H54 (cell line): ENCODE results near the gene CCDC187.

Experiments
- DNase-seq: peaks from one replicate; pipeline ENCODE4 v3.0.0; 2011; ENCODE audit warnings: low spot score, mixed read lengths; ENCODE audit not compliant: insufficient read length
- FAIRE-seq: peaks from 3 replicates; lab custom pipeline; 2011; peaks lifted over from hg19 to GRCh38; lab: Jason Lieb, UNC
- POLR2A ChIP-seq: IDR thresholded peaks from 2 replicates; pipeline ENCODE4 v1.6.1; 2011; ENCODE audit warnings: low read depth, mild to moderate bottlenecking, low read length

The CCDC187 gene

GRCh38 chr9:136308702-136309053 is 4.8 kb upstream of the CCDC187 start:
- FAIRE-seq = no peak

GRCh38 chr9:136308006-136308701 is 4.3 kb upstream of the CCDC187 start:
- no peak for TF ChIP-seq POLR2A
- FAIRE-seq = no peak

More at GRCh38 chr9:136308702-136309053, 4.8 kb upstream of the CCDC187 start:
- no peak for TF ChIP-seq POLR2A
- no peak for DNase-seq

GRCh38 chr9:136307215-136307750 is 3.4 kb upstream of the CCDC187 start:
- DNase-seq (no peak), FAIRE-seq (no peak)
- TF ChIP-seq POLR2A = no peak

More at GRCh38 chr9:136308006-136308701, 4.3 kb upstream of the CCDC187 start:
- DNase-seq = no peak

- TF ChIP-seq POLR2A = no peak
- DNase-seq (no peak), FAIRE-seq (no peak)
Observed at GRCh38 chr9:136306211-136307208, 2.6 kb upstream of the CCDC187 start.

DNA sequence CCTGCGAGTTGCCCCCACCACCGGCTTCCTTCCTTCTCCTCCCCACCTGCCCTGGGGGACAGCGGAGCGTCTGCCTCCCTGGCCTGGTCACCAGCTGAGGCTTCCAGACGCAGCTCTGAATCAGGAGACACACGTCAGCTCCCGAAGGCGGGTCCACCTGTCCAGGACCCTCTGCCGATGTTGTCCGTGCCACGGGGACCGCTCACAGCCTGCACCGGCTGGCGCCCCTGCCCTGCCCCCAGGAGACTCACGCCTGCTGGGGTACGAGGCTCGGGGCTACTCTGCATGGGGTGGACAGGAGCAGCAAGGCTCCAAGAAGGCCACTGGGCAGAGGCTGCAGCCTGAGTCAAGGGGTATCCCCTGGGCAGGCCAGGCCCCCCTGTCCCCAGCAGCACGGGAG is 1.9 kb upstream of the CCDC187 start:
- TF ChIP-seq POLR2A = no peak
- DNase-seq (no peak), FAIRE-seq (no peak)

DNA sequence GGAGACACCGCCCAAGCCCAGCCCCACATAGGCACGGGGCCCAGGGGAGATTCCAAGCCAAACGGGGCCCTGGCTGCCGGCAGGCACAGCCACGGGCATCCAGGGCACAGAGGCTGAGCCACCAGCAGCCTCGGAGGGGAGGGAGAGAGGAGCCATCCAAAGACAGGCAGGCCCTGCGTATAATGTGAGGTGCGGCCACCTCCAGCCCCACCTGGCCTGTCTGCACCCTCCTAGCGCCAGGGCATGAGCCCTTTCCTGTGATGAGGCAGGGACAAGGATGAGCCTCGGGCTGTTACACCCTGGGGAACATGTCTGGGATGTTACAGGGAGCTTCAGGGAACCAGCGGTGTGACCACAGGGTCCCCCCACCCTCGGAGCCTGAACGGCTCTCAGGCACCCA is 1.1 kb upstream of the CCDC187 start:
- no peak for FAIRE-seq
- no peak for TF ChIP-seq POLR2A

DNA sequence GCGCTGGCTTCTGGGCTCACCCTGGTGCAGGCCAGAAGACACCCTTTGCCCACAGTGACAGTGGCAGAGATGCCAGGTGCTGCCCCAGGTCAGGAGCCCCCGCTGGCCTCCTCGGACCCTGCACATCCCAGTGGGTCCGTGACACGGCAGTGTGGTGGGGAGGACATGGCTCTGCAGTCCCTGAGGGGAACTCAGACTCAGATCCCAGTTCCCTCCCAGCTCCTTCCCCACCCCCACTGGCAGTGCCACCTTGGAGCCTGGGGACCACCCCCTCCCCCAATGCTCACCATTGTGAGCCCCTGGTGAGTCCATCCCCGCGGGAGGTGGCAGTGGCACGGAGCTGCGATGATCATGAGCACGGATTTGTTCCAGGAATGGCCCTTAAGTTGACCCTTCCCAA is 562 bp upstream of the CCDC187 start:
- TF ChIP-seq POLR2A = no peak
- FAIRE-seq = no peak
- DNase-seq = no peak

More for the DNA sequence above, 1.1 kb upstream of the CCDC187 start:
- DNase-seq = no peak

DNA sequence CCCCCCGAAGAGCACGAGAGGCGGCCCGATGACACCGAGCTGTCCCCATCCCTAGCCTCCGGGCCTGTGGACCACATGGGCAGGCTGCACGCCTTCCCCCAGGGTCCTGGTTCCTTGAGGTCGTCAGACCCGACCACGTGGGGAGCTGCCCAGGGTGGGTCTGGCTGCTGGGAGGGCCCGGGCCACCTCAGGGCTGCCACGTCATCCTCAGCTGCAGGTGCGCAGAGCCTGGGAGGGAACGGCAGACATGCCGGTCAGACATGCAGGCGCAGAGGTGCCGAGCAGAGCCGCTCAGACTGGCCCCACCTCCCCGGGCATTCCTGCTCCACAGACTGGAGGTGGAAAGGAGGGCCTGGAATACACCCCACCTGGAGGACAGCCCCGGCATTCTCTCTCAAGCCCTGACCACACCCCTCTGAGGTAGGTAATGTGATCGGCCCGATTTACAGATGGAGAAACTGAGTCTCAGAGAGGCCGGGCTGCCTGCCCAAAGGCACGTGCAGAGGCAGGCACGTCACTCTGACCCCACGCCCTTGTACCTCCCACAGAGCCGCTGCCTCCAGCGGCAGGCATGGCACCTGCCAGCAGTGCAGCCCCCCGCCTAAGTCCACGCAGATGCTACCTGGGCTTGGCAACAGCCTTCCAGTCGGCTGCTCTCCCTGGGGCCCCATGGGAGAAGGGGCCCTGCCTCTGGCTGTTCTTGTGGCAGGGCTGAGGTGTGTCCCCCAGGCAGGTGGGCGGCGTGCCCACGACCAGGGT is 649 bp downstream of the CCDC187 start:
- FAIRE-seq (no peak), DNase-seq (no peak)
- TF ChIP-seq POLR2A = no peak

- FAIRE-seq = no peak
- no peak for TF ChIP-seq POLR2A
- DNase-seq = no peak
Observed at GRCh38 chr9:136302527-136302926, 1.4 kb downstream of the CCDC187 start.

DNA sequence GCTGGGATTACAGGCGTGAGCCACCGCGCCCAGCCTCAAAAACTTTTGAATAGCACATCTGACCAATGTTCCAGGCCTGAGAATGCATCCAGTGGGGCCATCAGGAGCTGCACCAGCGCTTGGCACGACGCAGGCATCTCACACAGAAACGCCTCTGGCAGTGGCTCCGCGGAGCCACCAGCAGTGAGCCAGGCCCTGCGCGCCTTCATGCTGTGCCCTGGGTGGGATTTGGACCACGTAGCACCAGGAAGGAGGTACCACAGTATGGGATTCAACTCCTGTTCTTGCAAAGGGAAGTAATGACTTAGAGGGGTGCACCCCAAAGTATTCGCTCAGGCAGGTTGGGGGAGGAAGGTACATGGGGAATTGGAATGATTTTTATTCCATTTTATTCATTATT is 3.0 kb downstream of the CCDC187 start:
- DNase-seq = no peak
- no peak for TF ChIP-seq POLR2A
- no peak for FAIRE-seq

- no peak for TF ChIP-seq POLR2A
- FAIRE-seq (no peak), DNase-seq (no peak)
Observed at GRCh38 chr9:136300016-136300545, 3.8 kb downstream of the CCDC187 start.

GRCh38 chr9:136299541-136299940 is 4.4 kb downstream of the CCDC187 start:
- FAIRE-seq (no peak), DNase-seq (no peak)
- no peak for TF ChIP-seq POLR2A

- no peak for TF ChIP-seq POLR2A
- FAIRE-seq (no peak), DNase-seq (no peak)
Observed at GRCh38 chr9:136299116-136299515, 4.8 kb downstream of the CCDC187 start.
